ENCODE measurements around the gene SLC35G3.
"Not testable (repeated sequence)": the region's sequence is repeated elsewhere in the genome, so short reads cannot be mapped to it uniquely, and the experiment has no call there.

The SLC35G3 gene

GRCh38 chr17:35185849-35186248 is 8.3 kb downstream of the SLC35G3 start:
- H3F3A ChIP-seq (ENCODE audit: insufficient read depth), result no peaks in the 10 kb centered on the region
- H3K27me3 ChIP-seq (ENCODE audit: low read length), result no peaks in the 10 kb centered on the region; the same call in 1 of the 2 replicates
- H3K4me2 ChIP-seq (ENCODE audit: low read depth, low read length, poor library complexity, severe bottlenecking), result no peak overlapping the region
- no peaks in the 10 kb centered on the region for H3K9me3 ChIP-seq (ENCODE audit: insufficient read depth, low read length)
- H2AFZ ChIP-seq (ENCODE audit: low read depth, low read length, severe bottlenecking), result no peak overlapping the region
- H3K4me3 ChIP-seq (ENCODE audit: insufficient read depth, low read length, poor library complexity, severe bottlenecking), result no peak overlapping the region
- H4K20me1 ChIP-seq (ENCODE audit: low read depth, low read length), result no peaks in the 10 kb centered on the region
- H3K79me2 ChIP-seq (ENCODE audit: insufficient read depth, low read length), result no peaks in the 10 kb centered on the region
- H3K9ac ChIP-seq (ENCODE audit: low read length), result no peak overlapping the region
- no peaks in the 10 kb centered on the region for H3K36me3 ChIP-seq (ENCODE audit: low read length)
- no peaks in the 10 kb centered on the region for H3K9me2 ChIP-seq (replicated peaks; ENCODE audit: insufficient read depth, low read length)
- no peak for TF ChIP-seq EZH2phosphoT487 (conservative IDR thresholded peaks at IDR 0.05; ENCODE audit: low read length)
- no peak for TF ChIP-seq CTCF (IDR thresholded peaks at IDR 0.05; ENCODE audit: insufficient read depth, low read length, poor library complexity, severe bottlenecking)
- H3K27ac ChIP-seq (ENCODE audit: low read depth, low read length), result no peak overlapping the region

- H4K20me1 ChIP-seq (ENCODE audit: low read depth, low read length), result no peaks in the 10 kb centered on the region
- no peaks in the 10 kb centered on the region for H3K9me3 ChIP-seq (ENCODE audit: insufficient read depth, low read length)
- no peaks in the 10 kb centered on the region for H3F3A ChIP-seq (ENCODE audit: insufficient read depth)
- H3K27ac ChIP-seq (ENCODE audit: low read depth, low read length), result no peak overlapping the region
- H2AFZ ChIP-seq (ENCODE audit: low read depth, low read length, severe bottlenecking), result no peak overlapping the region
- H3K4me3 ChIP-seq (ENCODE audit: insufficient read depth, low read length, poor library complexity, severe bottlenecking), result no peak overlapping the region
- no peaks in the 10 kb centered on the region for H3K9me2 ChIP-seq (replicated peaks; ENCODE audit: insufficient read depth, low read length)
- no peak overlapping the region for H3K4me2 ChIP-seq (ENCODE audit: low read depth, low read length, poor library complexity, severe bottlenecking)
- no peak for TF ChIP-seq EZH2phosphoT487 (conservative IDR thresholded peaks at IDR 0.05; ENCODE audit: low read length)
- no peak for TF ChIP-seq CTCF (IDR thresholded peaks at IDR 0.05; ENCODE audit: insufficient read depth, low read length, poor library complexity, severe bottlenecking)
- H3K79me2 ChIP-seq (ENCODE audit: insufficient read depth, low read length), result no peaks in the 10 kb centered on the region
- H3K36me3 ChIP-seq (ENCODE audit: low read length), result no peaks in the 10 kb centered on the region
- no peak overlapping the region for H3K9ac ChIP-seq (ENCODE audit: low read length)
- no peaks in the 10 kb centered on the region; the same call in 1 of the 2 replicates for H3K27me3 ChIP-seq (ENCODE audit: low read length)
Measured at GRCh38 chr17:35184274-35184673, 9.9 kb downstream of the SLC35G3 start.

GRCh38 chr17:35183332-35183731 is 10.9 kb downstream of the SLC35G3 start:
- no peak overlapping the region for H2AFZ ChIP-seq (ENCODE audit: low read depth, low read length, severe bottlenecking)
- H3K79me2 ChIP-seq (ENCODE audit: insufficient read depth, low read length), result no peaks in the 10 kb centered on the region

GRCh38 chr17:35179379-35179778 is 14.8 kb downstream of the SLC35G3 start:
- not testable (repeated sequence) for H3K9me3 ChIP-seq (ENCODE audit: insufficient read depth, low read length); H3K27me3 ChIP-seq (ENCODE audit: low read length); H3F3A ChIP-seq (ENCODE audit: insufficient read depth); H4K20me1 ChIP-seq (ENCODE audit: low read depth, low read length); H3K27ac ChIP-seq (ENCODE audit: low read depth, low read length); H3K9ac ChIP-seq (ENCODE audit: low read length); H3K79me2 ChIP-seq (ENCODE audit: insufficient read depth, low read length); H2AFZ ChIP-seq (ENCODE audit: low read depth, low read length, severe bottlenecking); H3K9me2 ChIP-seq (replicated peaks; ENCODE audit: insufficient read depth, low read length); H3K36me3 ChIP-seq (ENCODE audit: low read length); H3K4me3 ChIP-seq (ENCODE audit: insufficient read depth, low read length, poor library complexity, severe bottlenecking); H3K4me2 ChIP-seq (ENCODE audit: low read depth, low read length, poor library complexity, severe bottlenecking)

More at GRCh38 chr17:35183332-35183731, 10.9 kb downstream of the SLC35G3 start:
- H3K9ac ChIP-seq (ENCODE audit: low read length), result no peak overlapping the region
- H3K27me3 ChIP-seq (ENCODE audit: low read length), result no peaks in the 10 kb centered on the region; the same call in 1 of the 2 replicates
- H3K36me3 ChIP-seq (ENCODE audit: low read length), result no peaks in the 10 kb centered on the region
- no peak overlapping the region for H3K4me2 ChIP-seq (ENCODE audit: low read depth, low read length, poor library complexity, severe bottlenecking)
- no peaks in the 10 kb centered on the region for H3K9me3 ChIP-seq (ENCODE audit: insufficient read depth, low read length)
- H3K9me2 ChIP-seq (replicated peaks; ENCODE audit: insufficient read depth, low read length), result no peaks in the 10 kb centered on the region
- H3K4me3 ChIP-seq (ENCODE audit: insufficient read depth, low read length, poor library complexity, severe bottlenecking), result no peak overlapping the region
- no peaks in the 10 kb centered on the region for H4K20me1 ChIP-seq (ENCODE audit: low read depth, low read length)
- H3F3A ChIP-seq (ENCODE audit: insufficient read depth), result no peaks in the 10 kb centered on the region
- H3K27ac ChIP-seq (ENCODE audit: low read depth, low read length), result no peak overlapping the region
- TF ChIP-seq EZH2phosphoT487 (conservative IDR thresholded peaks at IDR 0.05; ENCODE audit: low read length), result no peak
- no peak for TF ChIP-seq CTCF (IDR thresholded peaks at IDR 0.05; ENCODE audit: insufficient read depth, low read length, poor library complexity, severe bottlenecking)
